Ramos (cell line): Measurements from ENCODE around the gene LGI4.

ENCODE experiments used
- in situ Hi-C: fragments of 300-500 bp; cut with MboI; formaldehyde crosslinking; loops from one replicate; pipeline ENCODE4 v1.14.3; 2022; ENCODE audit warnings: low sequenced_read_pairs; ENCODE audit not compliant: unreplicated experiment

Gene LGI4

GRCh38 chr19:35134601-35135242, at the start of gene LGI4:
Gene LGI4, minus strand, starts transcription at chr19:35135059. Its CDS starts 379 bp downstream, at chr19:35134680.
- in situ Hi-C loops: loop anchor here (5.0 kb wide), 1 partner anchor 72 kb away; no protein-coding TSS in a partner anchor

GRCh38 chr19:35184267-35184666, 49.4 kb upstream of the LGI4 start:
- in situ Hi-C loops: no loop called here

GRCh38 chr19:35181387-35181786, 46.5 kb upstream of the LGI4 start:
- in situ Hi-C loops: no loop called here

GRCh38 chr19:35179830-35180229, 45.0 kb upstream of the LGI4 start:
- in situ Hi-C loops: no loop called here

- in situ Hi-C loops: no loop called here
Measured at GRCh38 chr19:35178701-35179100, 43.8 kb upstream of the LGI4 start.

- in situ Hi-C loops: no loop called here
Measured at GRCh38 chr19:35177377-35178274, 42.8 kb upstream of the LGI4 start.

GRCh38 chr19:35176181-35176570, 41.3 kb upstream of the LGI4 start:
- in situ Hi-C loops: no loop called here

- in situ Hi-C loops: no loop called here
Measured at GRCh38 chr19:35174226-35174625, 39.4 kb upstream of the LGI4 start.

- in situ Hi-C loops: no loop called here
Measured at GRCh38 chr19:35171730-35172129, 36.9 kb upstream of the LGI4 start.

- in situ Hi-C loops: no loop called here
Measured at GRCh38 chr19:35170359-35171061, 35.7 kb upstream of the LGI4 start.

- in situ Hi-C loops: no loop called here
Measured at GRCh38 chr19:35169221-35169995, 34.5 kb upstream of the LGI4 start.

- in situ Hi-C loops: no loop called here
Measured at GRCh38 chr19:35168196-35168595, 33.3 kb upstream of the LGI4 start.

- in situ Hi-C loops: no loop called here
Measured at GRCh38 chr19:35167251-35168119, 32.6 kb upstream of the LGI4 start.

- in situ Hi-C loops: no loop called here
Measured at GRCh38 chr19:35166100-35167063, 31.5 kb upstream of the LGI4 start.

GRCh38 chr19:35165200-35166058, 30.6 kb upstream of the LGI4 start:
- in situ Hi-C loops: no loop called here

GRCh38 chr19:35164418-35164817, 29.6 kb upstream of the LGI4 start:
- in situ Hi-C loops: no loop called here
